ENCODE data around the gene DTX3L.

DNA sequence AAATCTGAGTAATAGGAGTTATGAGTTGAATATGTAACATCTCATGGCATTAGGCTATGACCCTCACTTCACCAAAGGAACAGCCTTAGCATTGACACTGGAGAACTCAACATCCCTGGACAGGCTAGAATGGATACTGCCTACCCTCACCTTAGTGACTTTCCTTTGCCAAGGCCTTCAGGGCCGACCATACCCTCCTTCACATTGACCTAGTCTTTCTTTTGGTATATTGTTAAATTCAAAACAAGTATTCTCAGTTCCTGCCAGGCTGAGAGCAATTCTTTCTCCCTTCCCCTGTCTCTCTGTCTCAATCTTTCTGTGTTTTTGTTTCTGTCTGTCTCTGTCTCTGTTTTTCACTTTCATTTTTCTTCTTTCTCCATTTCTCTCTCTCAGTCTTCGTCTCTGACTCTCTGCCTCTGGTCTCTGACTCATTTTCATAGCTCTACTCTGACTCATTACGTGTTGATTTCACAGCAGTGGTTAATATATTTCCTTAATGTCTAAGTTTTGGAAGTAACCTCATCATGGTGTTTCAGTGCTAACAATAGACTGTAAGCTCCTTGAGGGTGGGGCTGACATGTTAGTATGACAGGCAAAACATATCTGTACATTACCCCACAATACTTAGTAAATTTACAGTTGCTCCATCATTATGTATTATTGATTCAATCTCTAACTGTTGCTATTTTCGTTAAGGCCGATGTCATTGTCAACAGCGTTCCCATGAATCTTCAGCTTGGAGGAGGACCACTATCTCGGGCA is 45.8 kb downstream of the DTX3L start:
- TF ChIP-seq POLR2A (IDR thresholded peaks at IDR 0.05) (no peak), POLR2AphosphoS5 (IDR thresholded peaks at IDR 0.05) (no peak)
- TF ChIP-seq, protein P1, sequence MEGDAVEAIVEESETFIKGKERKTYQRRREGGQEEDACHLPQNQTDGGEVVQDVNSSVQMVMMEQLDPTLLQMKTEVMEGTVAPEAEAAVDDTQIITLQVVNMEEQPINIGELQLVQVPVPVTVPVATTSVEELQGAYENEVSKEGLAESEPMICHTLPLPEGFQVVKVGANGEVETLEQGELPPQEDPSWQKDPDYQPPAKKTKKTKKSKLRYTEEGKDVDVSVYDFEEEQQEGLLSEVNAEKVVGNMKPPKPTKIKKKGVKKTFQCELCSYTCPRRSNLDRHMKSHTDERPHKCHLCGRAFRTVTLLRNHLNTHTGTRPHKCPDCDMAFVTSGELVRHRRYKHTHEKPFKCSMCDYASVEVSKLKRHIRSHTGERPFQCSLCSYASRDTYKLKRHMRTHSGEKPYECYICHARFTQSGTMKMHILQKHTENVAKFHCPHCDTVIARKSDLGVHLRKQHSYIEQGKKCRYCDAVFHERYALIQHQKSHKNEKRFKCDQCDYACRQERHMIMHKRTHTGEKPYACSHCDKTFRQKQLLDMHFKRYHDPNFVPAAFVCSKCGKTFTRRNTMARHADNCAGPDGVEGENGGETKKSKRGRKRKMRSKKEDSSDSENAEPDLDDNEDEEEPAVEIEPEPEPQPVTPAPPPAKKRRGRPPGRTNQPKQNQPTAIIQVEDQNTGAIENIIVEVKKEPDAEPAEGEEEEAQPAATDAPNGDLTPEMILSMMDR (IDR thresholded peaks at IDR 0.05), result no peak
